NCI-H146 (cell line): ENCODE measurements around the gene BHMT.

ENCODE experiments used
- DNase-seq: peaks from one replicate; lab custom pipeline; 2025; lab: John Stamatoyannopoulos, UW

BHMT gene

GRCh38 chr5:79111387-79111959, at the start of gene BHMT:
TSS of gene BHMT (plus strand) at chr5:79111809. CDS start at chr5:79111886, 77 bp downstream.
- DNase-seq: no peak

DNA sequence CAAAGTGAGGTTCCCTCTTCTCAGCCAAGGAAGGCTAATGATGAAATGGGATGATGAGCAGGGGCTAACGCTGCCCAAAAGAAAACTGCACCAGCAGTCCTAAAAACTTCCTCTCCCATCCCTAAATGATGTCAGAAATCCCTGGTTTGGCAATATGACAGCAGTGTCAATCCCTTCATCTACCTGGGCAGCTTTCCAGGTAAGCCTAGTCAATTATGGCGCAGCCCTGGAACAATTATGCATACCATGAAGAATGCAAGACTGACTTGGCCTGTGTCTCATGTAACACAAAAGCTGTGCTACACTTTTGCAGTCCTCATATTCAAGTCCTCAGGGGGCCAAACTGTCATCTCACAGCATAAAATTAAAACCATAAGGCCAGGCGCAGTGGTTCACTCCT, 49.2 kb upstream of the BHMT start:
- DNase-seq: no peak

DNA sequence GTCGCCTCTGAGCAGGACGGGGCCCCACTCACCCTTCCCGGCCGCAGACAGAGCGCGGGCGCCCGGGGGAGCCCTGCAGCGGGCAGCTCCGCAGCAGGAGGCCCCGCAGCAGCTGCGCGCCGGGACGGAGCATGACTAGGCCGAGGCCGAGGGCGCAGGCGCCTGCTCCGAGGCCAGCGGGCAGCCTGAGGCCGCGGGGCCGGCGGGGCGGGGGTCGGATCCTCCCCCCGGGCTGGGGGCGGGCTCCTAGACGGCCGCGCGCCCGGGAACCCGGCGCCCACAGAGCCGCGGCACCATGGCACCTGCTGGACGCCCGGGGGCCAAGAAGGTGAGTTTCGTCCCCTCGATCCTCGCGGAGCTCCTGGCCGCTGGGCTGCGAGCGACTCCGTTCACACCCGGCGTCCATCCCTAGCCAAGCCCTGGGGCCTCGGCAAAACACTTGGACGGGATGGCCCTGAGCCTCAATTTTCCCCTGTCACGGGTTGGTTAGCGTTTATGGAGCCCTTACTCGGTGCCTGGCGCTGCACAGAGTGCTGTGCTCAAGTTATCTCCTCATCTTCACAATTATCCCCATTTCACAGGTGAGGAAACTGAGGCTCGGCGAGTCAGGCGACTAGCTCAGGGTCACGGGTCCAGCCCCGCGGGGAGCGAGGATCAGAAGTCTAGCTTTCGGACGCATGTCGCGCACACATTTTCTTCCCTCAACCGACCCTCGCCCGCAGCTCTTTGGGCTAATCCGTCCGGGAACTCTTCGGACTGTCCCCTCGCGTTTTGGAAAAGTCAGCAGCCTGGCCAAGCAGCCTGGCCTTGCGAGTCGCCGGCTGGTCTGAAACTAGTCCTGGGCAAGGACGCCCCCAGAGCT, 41.9 kb upstream of the BHMT start, which contains the start of the genes BHMT2 and DMGDH:
BHMT2 (plus strand) TSS at position 280 of the 862 bp plus-strand sequence; CDS start at position 296, 16 bp downstream.
DMGDH (minus strand) TSS at position 187 of the 862 bp plus-strand sequence; CDS start at position 133, 54 bp downstream.
- no peak for DNase-seq

DNA sequence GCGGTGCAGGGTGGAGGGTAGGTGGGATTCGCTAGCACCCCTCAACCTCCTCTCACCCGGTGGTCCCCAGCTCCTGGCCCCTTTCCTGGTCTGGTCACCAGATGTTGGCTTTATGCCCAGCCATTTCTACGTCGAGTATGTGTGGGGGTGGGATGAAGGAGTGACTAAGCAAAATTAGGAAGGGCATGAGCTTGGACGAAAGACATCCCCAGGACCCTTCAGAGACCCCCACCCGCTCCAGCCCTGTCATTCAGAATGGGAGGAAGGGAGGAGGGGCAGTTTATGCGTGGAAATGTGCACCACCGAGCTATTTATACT, 41.3 kb upstream of the BHMT start:
- DNase-seq: no peak

DNA sequence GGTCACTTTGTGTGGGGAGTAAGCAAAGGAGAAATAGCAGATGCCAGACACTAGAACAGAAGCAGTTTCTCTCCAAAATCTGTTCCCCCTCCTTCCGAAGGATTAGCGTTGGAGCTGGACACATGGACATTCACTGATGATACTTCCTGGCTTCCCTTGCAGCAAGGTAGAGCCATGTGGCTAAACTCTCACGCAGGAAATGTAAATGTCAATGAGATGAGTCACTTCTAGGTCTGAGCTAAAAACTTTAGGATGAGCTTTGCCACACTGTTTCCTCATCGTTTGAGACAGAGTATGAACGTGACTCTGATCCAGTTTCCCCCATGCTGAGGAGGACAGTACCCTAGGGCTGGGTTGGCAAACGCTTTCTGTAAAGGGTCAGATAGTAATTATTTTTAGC, 37.0 kb upstream of the BHMT start:
- DNase-seq: no peak

- no peak for DNase-seq
Measured at GRCh38 chr5:79075646-79076426, 35.8 kb upstream of the BHMT start.

DNA sequence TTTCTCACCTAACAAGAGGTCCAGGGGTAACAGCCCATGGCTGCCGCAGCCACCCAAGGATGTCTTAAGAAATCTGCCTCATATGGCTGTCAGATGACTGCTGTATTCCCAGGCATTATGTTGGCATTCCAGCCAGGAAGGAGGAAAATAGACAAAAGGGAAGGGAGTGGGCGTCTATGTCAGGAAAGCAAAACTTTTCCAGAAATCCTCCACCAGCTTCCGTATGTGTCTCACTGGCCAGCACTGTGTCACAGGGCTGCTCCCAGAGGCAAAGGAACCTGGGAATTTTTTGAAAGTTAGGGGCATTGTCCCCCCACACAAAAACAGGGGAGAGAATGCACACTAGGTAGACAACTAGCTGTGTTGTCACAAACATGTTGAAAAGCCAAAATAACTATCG, 34.8 kb upstream of the BHMT start:
- no peak for DNase-seq

DNA sequence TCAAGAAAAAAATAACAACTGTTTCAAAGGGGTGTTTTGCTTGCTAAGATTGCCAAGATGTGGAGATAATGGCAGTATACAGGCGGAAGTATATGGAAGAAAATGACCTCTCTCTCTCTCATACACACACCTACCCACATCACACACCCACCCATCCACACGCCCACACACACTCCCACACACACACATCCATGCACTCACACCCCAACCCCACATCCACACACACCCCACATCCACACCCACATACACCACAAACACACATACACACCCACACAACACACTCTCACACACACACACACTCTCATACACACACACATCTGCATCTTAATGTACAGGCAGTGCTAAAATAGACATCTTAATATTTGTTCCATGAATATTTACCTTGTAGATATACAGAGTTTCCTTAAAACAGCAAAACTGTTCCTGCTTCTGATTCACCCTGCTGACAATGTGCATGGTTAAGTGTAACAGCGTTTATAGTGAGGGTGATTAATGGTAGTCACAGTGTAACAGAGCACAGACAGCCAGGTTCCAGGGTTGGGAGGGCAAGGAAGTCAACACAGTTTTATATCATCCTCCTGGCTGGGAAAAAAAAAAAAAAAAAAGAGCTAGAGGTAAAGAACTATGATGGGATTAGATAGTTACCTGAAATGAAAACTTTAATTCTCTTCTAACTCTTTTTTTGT, 33.8 kb upstream of the BHMT start:
- no peak for DNase-seq

DNA sequence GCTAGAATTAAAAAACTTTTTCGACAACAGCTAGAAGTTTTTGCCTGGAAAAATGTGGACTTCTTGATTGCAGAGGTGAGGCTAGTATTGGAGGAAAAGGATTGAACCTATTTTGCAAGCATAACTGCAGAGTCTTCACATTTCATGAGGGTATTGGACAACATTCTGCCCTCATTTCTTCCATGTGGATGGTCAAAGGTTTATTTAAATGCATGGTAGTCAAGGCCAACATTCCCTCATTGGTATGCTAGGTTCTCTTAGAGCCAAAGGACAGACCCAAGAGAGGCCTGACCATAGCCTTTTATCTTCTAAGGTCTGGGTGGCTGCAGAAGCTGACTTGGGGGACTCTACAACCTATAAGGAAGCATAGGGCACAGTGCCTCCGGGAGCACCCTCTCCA, 30.8 kb upstream of the BHMT start:
- DNase-seq: no peak

GRCh38 chr5:79081779-79082178, 29.8 kb upstream of the BHMT start:
- DNase-seq: no peak

DNA sequence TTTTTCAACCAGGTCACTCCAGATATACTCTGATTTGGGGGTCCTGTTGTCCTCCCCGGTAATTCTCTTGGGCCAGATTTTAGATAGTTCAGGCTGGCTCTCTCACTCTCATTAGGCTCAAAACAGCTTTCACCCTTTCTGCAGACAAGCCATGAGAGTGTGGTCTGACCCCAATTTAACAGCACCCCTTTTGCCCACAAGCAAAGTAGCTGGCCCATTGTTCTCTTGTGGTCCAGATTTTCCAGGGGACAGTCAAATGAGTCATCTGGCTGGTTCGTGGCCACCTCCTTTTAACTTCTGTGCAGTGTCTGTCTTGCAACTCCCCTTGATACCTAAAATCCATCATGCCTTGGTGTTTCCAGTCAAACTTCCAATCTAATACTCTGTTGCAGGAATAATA, 25.5 kb upstream of the BHMT start:
- DNase-seq: no peak

DNA sequence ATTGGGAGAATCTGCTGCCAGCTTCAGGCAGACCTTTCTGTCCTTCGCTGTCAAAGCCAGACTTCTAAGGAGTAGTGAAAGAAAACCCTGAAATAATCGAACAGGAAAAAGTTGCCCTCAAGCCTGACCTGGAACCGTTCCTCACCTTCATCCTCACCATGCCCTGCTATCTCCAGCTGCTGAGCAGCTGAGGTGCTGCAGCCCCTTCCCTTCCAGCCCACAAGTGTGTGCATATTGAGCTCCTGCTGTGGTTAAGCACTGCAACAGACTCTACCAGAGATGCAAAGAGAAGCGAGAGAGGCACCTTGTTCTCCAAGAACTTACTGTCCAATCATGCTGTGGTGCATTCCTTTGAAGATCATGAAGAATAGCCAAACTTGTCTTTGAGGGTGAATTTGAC, 23.1 kb upstream of the BHMT start:
- DNase-seq: no peak

GRCh38 chr5:79091064-79091463, 20.5 kb upstream of the BHMT start:
- DNase-seq: no peak

- peak; percentile 98 for DNase-seq
Measured at GRCh38 chr5:79093762-79094161, 17.8 kb upstream of the BHMT start.

GRCh38 chr5:79105868-79106267, 5.7 kb upstream of the BHMT start:
- DNase-seq: no peak

- peak; percentile 35 for DNase-seq
Measured at GRCh38 chr5:79107020-79107796, 4.4 kb upstream of the BHMT start.

- DNase-seq: no peak
Measured at GRCh38 chr5:79108086-79108485, 3.5 kb upstream of the BHMT start.

GRCh38 chr5:79108792-79109191, 2.8 kb upstream of the BHMT start:
- DNase-seq: no peak

DNA sequence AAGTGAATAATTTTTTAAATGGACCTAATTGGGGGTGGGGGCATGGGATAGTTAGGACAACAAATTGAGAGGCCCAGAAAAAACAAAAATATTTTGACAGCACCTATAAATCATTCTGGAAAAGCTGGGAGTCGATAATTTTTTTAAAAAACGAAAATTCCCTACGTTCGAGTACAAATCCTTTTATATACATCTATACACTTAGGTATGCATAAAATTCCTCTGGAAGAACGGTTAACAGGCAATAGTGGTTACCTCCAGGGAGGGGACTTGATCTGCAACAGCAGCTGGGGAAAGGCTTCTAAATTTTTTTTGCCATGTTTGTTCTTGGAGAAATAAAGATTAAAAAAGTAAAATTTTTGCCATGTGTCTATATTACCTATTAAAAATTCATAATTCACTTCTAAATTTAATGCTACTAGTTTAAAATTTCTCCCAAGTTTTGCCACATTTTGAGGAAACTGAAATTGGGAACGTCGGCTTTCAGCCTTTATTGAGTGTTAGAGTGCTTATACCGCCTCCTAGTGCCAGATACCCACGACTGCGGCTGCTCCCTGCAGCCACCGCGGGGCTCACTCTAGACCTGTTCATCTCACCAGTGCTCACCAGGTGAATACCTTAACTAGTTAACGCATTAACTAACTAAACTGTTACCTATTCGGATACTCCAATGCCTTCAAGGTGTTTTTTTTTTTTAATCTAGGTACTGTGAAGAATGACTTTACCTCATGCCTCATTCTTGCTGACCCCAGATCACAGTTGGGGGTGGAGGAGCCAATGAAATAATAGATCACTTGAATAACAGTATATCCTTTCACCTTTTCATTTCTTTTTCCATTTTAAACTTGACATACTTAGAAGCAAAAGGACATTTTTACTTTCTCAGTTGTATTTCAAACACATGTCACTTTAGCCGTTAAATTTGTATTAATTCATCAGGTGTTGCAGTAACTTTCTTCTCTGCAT, 1.8 kb upstream of the BHMT start:
- no peak for DNase-seq
